ENCODE measurements around the gene RICTOR.

The RICTOR gene

DNA sequence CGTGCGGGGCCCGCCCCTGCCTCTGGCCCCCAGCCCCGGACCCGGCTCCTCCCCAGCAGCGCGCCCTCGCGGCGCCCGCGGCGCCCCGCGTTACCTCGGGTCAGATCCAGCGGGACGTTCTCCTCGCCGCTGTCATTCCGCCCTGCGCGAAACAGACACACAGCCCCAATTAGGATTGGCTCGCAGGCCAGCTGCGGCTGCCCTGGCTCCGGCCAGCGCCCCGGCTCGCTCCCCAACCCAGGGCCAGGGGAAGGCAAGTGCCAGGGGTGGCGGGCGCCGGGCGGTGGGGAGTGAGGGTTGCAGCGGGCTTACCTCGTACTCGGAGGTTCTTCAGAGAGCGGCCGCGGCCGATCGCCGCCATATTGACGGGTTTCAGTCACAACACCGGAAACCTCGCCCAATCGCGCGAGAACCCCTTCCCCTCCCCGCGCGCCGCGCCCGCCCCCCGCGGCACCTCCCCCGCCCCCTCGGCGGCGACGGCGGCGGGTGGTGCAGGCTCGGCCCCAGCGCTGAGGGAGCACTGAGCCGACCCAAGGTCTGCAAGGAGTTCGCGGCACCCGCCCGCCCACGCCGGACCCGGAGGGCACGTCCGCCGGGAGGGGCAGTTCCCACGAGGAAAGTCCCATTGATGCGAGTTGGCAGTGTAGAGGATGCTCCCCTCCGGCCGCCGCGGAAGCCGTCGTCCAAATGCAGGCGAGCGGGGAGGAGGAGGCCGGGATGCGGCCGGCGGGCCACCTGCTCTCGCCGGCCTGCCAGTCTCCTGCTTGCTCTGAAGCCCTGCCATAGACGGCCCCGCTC lies at the start of gene RICTOR:
RICTOR (minus strand) TSS at position 383 of the 798 bp plus-strand sequence; CDS start at position 361, 22 bp downstream.
- Histone ChIP-seq H3K9me3 (ENCODE audit: control insufficient read depth in 1 of 2, low read length in 2 of 2) (no peaks in the 10 kb centered on the region), H3K36me3 (ENCODE audit: control insufficient read depth in 1 of 2, insufficient read depth in 2 of 2, low read length in 2 of 2) (no peaks in the 10 kb centered on the region), H3K27ac (ENCODE audit: low read length) (peak within 1 kb of the TSS; percentile 88), H3K4me1 (ENCODE audit: control insufficient read depth in 1 of 2, insufficient read depth in 2 of 2, low read length in 2 of 2) (peaks cover 4 to 21% of the 10 kb centered on the region in 2 donors), H3K4me3 (ENCODE audit: low read depth in 1 of 2, low read length in 2 of 2) (peak within 1 kb of the TSS; percentile 70 to 90), H3K27me3 (ENCODE audit: low read depth, low read length) (no peaks in the 10 kb centered on the region)

DNA sequence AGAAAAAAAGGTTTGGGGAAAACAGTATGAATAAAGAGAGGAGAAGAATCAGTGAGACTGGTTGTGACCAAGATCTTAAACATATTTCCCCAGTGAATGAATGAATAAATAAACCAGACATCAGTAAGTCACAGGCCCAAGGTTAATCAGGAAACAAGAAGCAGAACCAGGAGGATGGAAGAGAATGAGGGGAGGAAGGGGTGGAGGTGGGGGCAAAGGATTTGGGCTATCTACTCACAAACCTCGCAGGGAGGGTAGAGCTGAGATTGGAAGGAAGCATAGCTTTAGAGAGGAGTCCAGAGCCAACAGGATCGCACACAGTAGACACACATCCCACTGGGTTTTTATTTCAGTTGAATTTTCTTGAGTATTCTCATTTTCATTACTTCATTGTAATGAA lies 47.7 kb upstream of the RICTOR start:
- Histone ChIP-seq H3K4me1 (ENCODE audit: control insufficient read depth in 1 of 2, insufficient read depth in 2 of 2, low read length in 2 of 2) (no peaks in the 10 kb centered on the region), H3K27ac (ENCODE audit: low read length) (no peak overlapping the region), H3K27me3 (ENCODE audit: low read depth, low read length) (no peaks in the 10 kb centered on the region), H3K4me3 (ENCODE audit: low read depth in 1 of 2, low read length in 2 of 2) (no peak overlapping the region), H3K36me3 (ENCODE audit: control insufficient read depth in 1 of 2, insufficient read depth in 2 of 2, low read length in 2 of 2) (no peaks in the 10 kb centered on the region), H3K9me3 (ENCODE audit: control insufficient read depth in 1 of 2, low read length in 2 of 2) (no peaks in the 10 kb centered on the region)

- Histone ChIP-seq H3K9me3 (ENCODE audit: control insufficient read depth in 1 of 2, low read length in 2 of 2) (no peaks in the 10 kb centered on the region), H3K27me3 (ENCODE audit: low read depth, low read length) (no peaks in the 10 kb centered on the region), H3K4me1 (ENCODE audit: control insufficient read depth in 1 of 2, insufficient read depth in 2 of 2, low read length in 2 of 2) (no peaks in the 10 kb centered on the region), H3K27ac (ENCODE audit: low read length) (no peak overlapping the region), H3K36me3 (ENCODE audit: control insufficient read depth in 1 of 2, insufficient read depth in 2 of 2, low read length in 2 of 2) (no peaks in the 10 kb centered on the region), H3K4me3 (ENCODE audit: low read depth in 1 of 2, low read length in 2 of 2) (no peak overlapping the region)
These were observed 47.1 kb upstream of the RICTOR start for GRCh38 chr5:39121315-39121714.

DNA sequence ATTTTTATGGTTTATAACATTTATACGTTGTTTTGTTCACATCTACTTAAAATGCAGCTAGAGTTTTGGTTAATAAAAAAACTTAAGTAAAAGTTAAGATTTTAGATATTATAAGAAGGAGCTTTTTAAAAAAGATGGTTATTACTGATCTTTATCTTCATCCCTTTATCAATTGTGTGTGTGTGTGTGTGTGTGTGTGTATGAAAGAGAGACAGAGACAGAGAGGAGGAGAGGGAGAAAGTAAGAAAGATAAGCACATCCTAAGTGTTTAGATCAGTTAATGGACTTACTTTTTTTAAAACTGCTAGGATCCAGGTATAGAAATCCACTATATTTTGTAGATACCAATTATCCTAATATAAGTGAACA lies 45.8 kb upstream of the RICTOR start:
- Histone ChIP-seq H3K36me3 (ENCODE audit: control insufficient read depth in 1 of 2, insufficient read depth in 2 of 2, low read length in 2 of 2) (no peaks in the 10 kb centered on the region), H3K27me3 (ENCODE audit: low read depth, low read length) (no peaks in the 10 kb centered on the region), H3K4me3 (ENCODE audit: low read depth in 1 of 2, low read length in 2 of 2) (no peak overlapping the region), H3K4me1 (ENCODE audit: control insufficient read depth in 1 of 2, insufficient read depth in 2 of 2, low read length in 2 of 2) (no peaks in the 10 kb centered on the region), H3K9me3 (ENCODE audit: control insufficient read depth in 1 of 2, low read length in 2 of 2) (no peaks in the 10 kb centered on the region), H3K27ac (ENCODE audit: low read length) (no peak overlapping the region)

DNA sequence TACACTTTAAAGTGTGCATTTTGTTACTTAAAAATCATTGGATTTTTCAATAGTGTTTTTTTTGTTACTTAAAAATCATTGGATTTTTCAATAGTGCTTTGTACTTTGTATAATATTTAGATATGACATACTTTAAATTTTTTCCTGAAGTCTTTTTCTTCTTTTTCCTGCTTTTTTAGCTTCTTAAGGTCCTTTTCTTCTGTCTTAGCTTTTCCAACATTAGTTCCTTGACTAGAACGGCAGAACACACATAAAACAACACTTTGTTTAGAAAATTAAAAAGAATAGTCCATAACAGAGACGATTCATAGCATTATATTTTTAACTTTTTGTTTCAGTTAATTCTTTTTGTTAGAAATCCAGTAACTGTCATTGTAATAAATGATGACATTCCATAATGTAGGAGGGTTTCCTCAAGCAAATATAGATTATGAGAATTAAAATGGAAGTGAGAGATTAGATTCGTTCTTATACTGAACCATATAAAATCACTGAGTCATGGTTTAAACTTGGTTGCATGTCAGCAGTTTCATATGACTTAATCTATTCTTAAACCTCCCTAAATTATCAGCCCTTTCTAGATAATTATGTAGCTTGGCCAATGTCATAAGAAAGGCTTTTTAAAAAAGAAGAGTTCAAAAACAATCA lies 45.3 kb upstream of the RICTOR start:
- Histone ChIP-seq H3K4me1 (ENCODE audit: control insufficient read depth in 1 of 2, insufficient read depth in 2 of 2, low read length in 2 of 2) (no peaks in the 10 kb centered on the region), H3K27ac (ENCODE audit: low read length) (no peak overlapping the region), H3K36me3 (ENCODE audit: control insufficient read depth in 1 of 2, insufficient read depth in 2 of 2, low read length in 2 of 2) (no peaks in the 10 kb centered on the region), H3K4me3 (ENCODE audit: low read depth in 1 of 2, low read length in 2 of 2) (no peak overlapping the region), H3K9me3 (ENCODE audit: control insufficient read depth in 1 of 2, low read length in 2 of 2) (no peaks in the 10 kb centered on the region), H3K27me3 (ENCODE audit: low read depth, low read length) (no peaks in the 10 kb centered on the region)

GRCh38 chr5:39118638-39119037 lies 44.4 kb upstream of the RICTOR start:
- no peak overlapping the region for H3K27ac ChIP-seq (ENCODE audit: low read length)
- H3K9me3 ChIP-seq (ENCODE audit: control insufficient read depth in 1 of 2, low read length in 2 of 2), result no peaks in the 10 kb centered on the region
- no peaks in the 10 kb centered on the region for H3K27me3 ChIP-seq (ENCODE audit: low read depth, low read length)

GRCh38 chr5:39117401-39117800 lies 43.2 kb upstream of the RICTOR start:
- H3K36me3 ChIP-seq (ENCODE audit: control insufficient read depth in 1 of 2, insufficient read depth in 2 of 2, low read length in 2 of 2), result no peaks in the 10 kb centered on the region
- no peak overlapping the region for H3K27ac ChIP-seq (ENCODE audit: low read length)
- H3K4me3 ChIP-seq (ENCODE audit: low read depth in 1 of 2, low read length in 2 of 2), result no peak overlapping the region
- H3K4me1 ChIP-seq (ENCODE audit: control insufficient read depth in 1 of 2, insufficient read depth in 2 of 2, low read length in 2 of 2), result no peaks in the 10 kb centered on the region
- no peaks in the 10 kb centered on the region for H3K27me3 ChIP-seq (ENCODE audit: low read depth, low read length)
- H3K9me3 ChIP-seq (ENCODE audit: control insufficient read depth in 1 of 2, low read length in 2 of 2), result no peaks in the 10 kb centered on the region

More at GRCh38 chr5:39118638-39119037, 44.4 kb upstream of the RICTOR start:
- Histone ChIP-seq H3K4me1 (ENCODE audit: control insufficient read depth in 1 of 2, insufficient read depth in 2 of 2, low read length in 2 of 2) (no peaks in the 10 kb centered on the region), H3K4me3 (ENCODE audit: low read depth in 1 of 2, low read length in 2 of 2) (no peak overlapping the region), H3K36me3 (ENCODE audit: control insufficient read depth in 1 of 2, insufficient read depth in 2 of 2, low read length in 2 of 2) (no peaks in the 10 kb centered on the region)

DNA sequence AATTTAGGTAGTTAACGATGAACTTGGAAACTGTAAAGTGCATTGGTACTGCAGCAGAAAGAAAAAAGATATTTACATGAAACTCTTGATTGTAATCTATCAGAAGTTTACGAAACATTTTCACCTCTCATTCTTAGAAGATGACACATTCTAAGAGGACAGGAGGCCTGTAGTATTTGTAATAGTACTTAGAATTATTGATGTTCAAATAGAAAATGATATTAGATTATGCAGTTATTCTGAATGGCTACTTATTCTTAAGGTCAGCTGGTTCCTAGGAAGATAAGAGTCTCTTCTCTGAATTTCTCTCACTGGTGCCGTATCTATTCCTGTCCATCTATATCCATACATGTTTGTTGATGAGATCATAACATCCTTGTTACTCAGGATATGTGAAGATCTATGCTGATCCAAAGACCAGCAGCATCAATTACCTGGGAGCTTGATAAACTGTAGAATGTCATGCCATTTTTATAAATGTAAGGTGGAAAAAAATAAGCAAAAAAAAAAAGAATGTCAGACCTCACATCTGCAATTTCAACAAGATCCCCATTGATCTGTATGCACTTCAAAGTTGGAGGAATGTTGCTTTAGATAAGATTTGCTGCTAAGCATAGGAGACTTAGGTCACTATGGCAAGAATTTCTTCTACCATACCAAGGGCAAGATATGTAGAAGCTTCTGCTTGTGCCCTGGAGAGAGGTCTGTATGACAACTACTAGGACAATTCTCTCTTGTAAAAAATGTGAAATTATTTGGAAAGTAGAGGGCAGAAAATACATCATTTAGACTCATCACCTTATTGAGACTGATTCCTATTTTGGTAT lies 42.4 kb upstream of the RICTOR start:
- H3K4me3 ChIP-seq (ENCODE audit: low read depth in 1 of 2, low read length in 2 of 2), result no peak overlapping the region
- H3K27ac ChIP-seq (ENCODE audit: low read length), result no peak overlapping the region
- H3K4me1 ChIP-seq (ENCODE audit: control insufficient read depth in 1 of 2, insufficient read depth in 2 of 2, low read length in 2 of 2), result no peaks in the 10 kb centered on the region
- H3K27me3 ChIP-seq (ENCODE audit: low read depth, low read length), result no peaks in the 10 kb centered on the region
- H3K9me3 ChIP-seq (ENCODE audit: control insufficient read depth in 1 of 2, low read length in 2 of 2), result no peaks in the 10 kb centered on the region
- H3K36me3 ChIP-seq (ENCODE audit: control insufficient read depth in 1 of 2, insufficient read depth in 2 of 2, low read length in 2 of 2), result no peaks in the 10 kb centered on the region

DNA sequence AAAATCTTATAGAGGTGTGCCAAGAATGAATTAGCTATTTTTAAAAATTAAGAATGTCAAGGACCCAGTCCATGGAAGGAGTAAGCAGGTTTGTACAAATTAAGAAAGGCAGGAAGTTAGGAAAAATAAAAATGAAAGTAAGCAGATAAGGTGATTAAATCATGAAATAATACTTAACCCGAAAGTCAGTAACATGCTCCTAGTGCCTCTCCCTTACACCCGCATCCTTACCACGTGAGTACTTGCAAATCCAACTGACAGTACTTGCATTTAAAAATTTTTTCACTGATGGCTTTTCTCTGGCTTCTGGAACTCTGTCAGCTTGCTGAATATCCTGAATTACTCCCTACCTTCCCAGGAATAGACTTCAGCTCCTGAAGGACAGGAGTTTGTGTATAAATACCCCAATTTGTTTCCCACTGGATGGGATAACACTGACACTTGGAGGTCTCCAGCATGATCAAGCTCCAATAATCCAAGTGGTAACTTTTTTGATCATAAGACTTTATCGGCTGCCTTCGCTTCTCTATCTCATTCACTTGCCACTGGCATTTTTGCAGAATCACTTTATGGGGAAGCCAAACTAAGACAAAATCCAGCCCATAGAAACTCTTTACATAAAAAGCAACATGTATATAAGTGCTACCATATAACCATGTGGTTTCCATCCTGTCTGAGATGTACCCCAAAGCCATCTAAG lies 41.6 kb upstream of the RICTOR start:
- no peaks in the 10 kb centered on the region for H3K4me1 ChIP-seq (ENCODE audit: control insufficient read depth in 1 of 2, insufficient read depth in 2 of 2, low read length in 2 of 2)
- no peak overlapping the region for H3K27ac ChIP-seq (ENCODE audit: low read length)
- no peaks in the 10 kb centered on the region for H3K27me3 ChIP-seq (ENCODE audit: low read depth, low read length)
- no peaks in the 10 kb centered on the region for H3K36me3 ChIP-seq (ENCODE audit: control insufficient read depth in 1 of 2, insufficient read depth in 2 of 2, low read length in 2 of 2)
- no peaks in the 10 kb centered on the region for H3K9me3 ChIP-seq (ENCODE audit: control insufficient read depth in 1 of 2, low read length in 2 of 2)
- no peak overlapping the region for H3K4me3 ChIP-seq (ENCODE audit: low read depth in 1 of 2, low read length in 2 of 2)

DNA sequence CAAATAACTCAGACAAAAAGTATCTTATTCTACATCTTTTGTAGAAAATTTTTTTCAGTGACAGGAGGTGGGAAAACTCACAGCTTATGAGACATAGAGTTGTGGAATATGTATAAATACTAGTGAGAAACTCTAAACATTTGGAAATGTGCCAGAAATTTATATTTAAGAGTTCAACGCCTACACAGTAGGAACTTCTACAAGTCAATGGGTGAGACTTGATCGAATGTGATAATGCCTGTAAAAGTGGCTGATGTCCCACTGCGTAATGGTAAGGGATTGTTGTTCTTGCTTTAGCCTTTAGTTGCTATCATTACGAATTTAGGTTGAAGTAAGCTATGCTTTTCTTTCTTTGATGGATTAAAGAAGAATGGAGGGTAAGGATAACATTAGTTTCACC lies 40.0 kb upstream of the RICTOR start:
- Histone ChIP-seq H3K9me3 (ENCODE audit: control insufficient read depth in 1 of 2, low read length in 2 of 2) (no peaks in the 10 kb centered on the region), H3K4me3 (ENCODE audit: low read depth in 1 of 2, low read length in 2 of 2) (no peak overlapping the region), H3K27me3 (ENCODE audit: low read depth, low read length) (no peaks in the 10 kb centered on the region), H3K27ac (ENCODE audit: low read length) (no peak overlapping the region), H3K4me1 (ENCODE audit: control insufficient read depth in 1 of 2, insufficient read depth in 2 of 2, low read length in 2 of 2) (no peaks in the 10 kb centered on the region), H3K36me3 (ENCODE audit: control insufficient read depth in 1 of 2, insufficient read depth in 2 of 2, low read length in 2 of 2) (no peaks in the 10 kb centered on the region)

All from muscle layer of duodenum (tissue), 2 donors.